Activated B cell treated with CpG ODN at 0.5 μM for 24 hours (primary cell): ENCODE measurements around the gene CDC42EP3. TPM values are rescaled to one million over a fixed set of nuclear protein-coding genes. Genes with fewer than 3 reads are reported as not detected.

Source experiments
- ATAC-seq: fragments of 200-7000 bp; cut with Tn5 transposase; one replicate; pipeline ENCODE4 v1.10.0; 2021; ENCODE audit warnings: low read depth, mild to moderate bottlenecking, moderate library complexity
- CTCF ChIA-PET: fragments of 350-600 bp; sonication (Branson Sonifier 250); formaldehyde crosslinking; loops from one replicate; lab custom pipeline; 2021; ENCODE audit warnings: antibody characterized with exemption; lab: Charles Lee
- POLR2A ChIA-PET: fragments of 350-600 bp; sonication (Branson Sonifier 250); formaldehyde crosslinking; loops from one replicate; lab custom pipeline; 2021; ENCODE audit warnings: antibody characterized with exemption; lab: Charles Lee
- DNase-seq: peaks from one replicate; pipeline ENCODE4 v3.0.0; 2022
- H3K27ac Mint-ChIP-seq: one replicate; pipeline ENCODE4 v1.8.0; 2020; ENCODE audit warnings: mixed read lengths
- H3K27me3 Mint-ChIP-seq: one replicate; pipeline ENCODE4 v1.8.0; 2021; ENCODE audit warnings: mixed read lengths
- H3K36me3 Mint-ChIP-seq: one replicate; pipeline ENCODE4 v1.8.0; 2021; ENCODE audit warnings: low read depth, mixed read lengths
- H3K4me1 Mint-ChIP-seq: one replicate; pipeline ENCODE4 v1.8.0; 2021; ENCODE audit warnings: mixed read lengths
- H3K4me3 Mint-ChIP-seq: one replicate; pipeline ENCODE4 v1.8.0; 2020; ENCODE audit warnings: mild to moderate bottlenecking, mixed read lengths
- H3K9me3 Mint-ChIP-seq: one replicate; pipeline ENCODE4 v1.8.0; 2020; ENCODE audit warnings: mixed read lengths
- CTCF ChIP-seq: fragments of 200-600 bp; IDR thresholded peaks from one replicate; pipeline ENCODE4 v1.8.0; 2022; ENCODE audit warnings: antibody characterized with exemption, mild to moderate bottlenecking
- intact Hi-C: fragments of 100-400 bp; cut with micrococcal nuclease; formaldehyde crosslinking; loops from one replicate; pipeline ENCODE4 v1.15.1; 2024
- total RNA-seq: library from RNA; stranded (reverse); gene quantifications from 2 replicates; pipeline ENCODE4 v1.2.3, GENCODE V29; 2022

Gene CDC42EP3
- total RNA-seq, 1 donor from 2014 or later: 33.2 TPM

GRCh38 chr2:37602040-37602439 lies 69.4 kb downstream of the CDC42EP3 start:
- no peak for TF ChIP-seq CTCF
- H3K4me1 Mint-ChIP-seq: peaks cover 32% of the 10 kb centered on the region
- H3K4me3 Mint-ChIP-seq: no peak overlapping the region
- H3K36me3 Mint-ChIP-seq: peaks cover 4% of the 10 kb centered on the region
- peaks cover 6% of the 10 kb centered on the region for H3K9me3 Mint-ChIP-seq
- no peak overlapping the region for H3K27ac Mint-ChIP-seq
- ChIA-PET CTCF (interaction anchor here (0.6 kb wide), 1 partner anchor 14 kb away, joined by 3 read pairs; no protein-coding TSS in a partner anchor), POLR2A (no interaction called here)
- intact Hi-C loops: loop anchor here (5.0 kb wide), 1 partner anchor 50 kb away; no protein-coding TSS in a partner anchor
- H3K27me3 Mint-ChIP-seq: no peaks in the 10 kb centered on the region
- DNase-seq (no peak), ATAC-seq (no peak)

- ATAC-seq (no peak), DNase-seq (no peak)
- H3K4me3 Mint-ChIP-seq: no peak overlapping the region
- intact Hi-C loops: loop anchor here (1.0 to 5.0 kb wide), 5 partner anchors 14 to 51 kb away; no protein-coding TSS in a partner anchor
- POLR2A ChIA-PET: interaction anchor here (1.4 kb wide), 1 partner anchor 22 kb away, joined by 3 read pairs; no protein-coding TSS in a partner anchor
- H3K9me3 Mint-ChIP-seq: peaks cover 6% of the 10 kb centered on the region
- H3K4me1 Mint-ChIP-seq: peaks cover 33% of the 10 kb centered on the region
- CTCF ChIA-PET: no interaction called here
- H3K27me3 Mint-ChIP-seq: no peaks in the 10 kb centered on the region
- peaks cover 4% of the 10 kb centered on the region for H3K36me3 Mint-ChIP-seq
- no peak overlapping the region for H3K27ac Mint-ChIP-seq
- TF ChIP-seq CTCF: no peak
Measured at GRCh38 chr2:37601569-37601968, 69.9 kb downstream of the CDC42EP3 start.

- peak; percentile 85 for ATAC-seq
- POLR2A ChIA-PET: interaction anchor here (0.7 to 1.4 kb wide), 8 partner anchors 18 to 54 kb away, joined by 3 to 6 read pairs (median 3); no protein-coding TSS in a partner anchor
- no peaks in the 10 kb centered on the region for H3K27me3 Mint-ChIP-seq
- CTCF ChIA-PET: no interaction called here
- peak overlapping the region; percentile 60 for H3K4me3 Mint-ChIP-seq
- H3K36me3 Mint-ChIP-seq: peaks cover 2% of the 10 kb centered on the region
- peaks cover 33% of the 10 kb centered on the region for H3K4me1 Mint-ChIP-seq
- no peak for DNase-seq
- intact Hi-C loops: loop anchor here (1.0 to 5.0 kb wide), 5 partner anchors 14 to 52 kb away; no protein-coding TSS in a partner anchor
- peaks cover 7% of the 10 kb centered on the region for H3K9me3 Mint-ChIP-seq
- no peak for TF ChIP-seq CTCF
- H3K27ac Mint-ChIP-seq: peak overlapping the region; percentile 37
Measured at GRCh38 chr2:37600735-37601134, 70.7 kb downstream of the CDC42EP3 start.

- intact Hi-C loops: loop anchor here (2.0 to 5.0 kb wide), 3 partner anchors 13 to 52 kb away; no protein-coding TSS in a partner anchor
- no peaks in the 10 kb centered on the region for H3K36me3 Mint-ChIP-seq
- H3K4me1 Mint-ChIP-seq: peaks cover 33% of the 10 kb centered on the region
- peak; percentile 20 for ATAC-seq
- ChIA-PET POLR2A (interaction anchor here (0.7 to 1.4 kb wide), 9 partner anchors 18 to 71 kb away, joined by 3 to 6 read pairs (median 3); no protein-coding TSS in a partner anchor), CTCF (interaction anchor here (1.0 kb wide), 1 partner anchor 233 kb away, joined by 3 read pairs; no protein-coding TSS in a partner anchor)
- DNase-seq: no peak
- TF ChIP-seq CTCF: no peak
- H3K27ac Mint-ChIP-seq: peak overlapping the region; percentile 80
- H3K4me3 Mint-ChIP-seq: peak overlapping the region; percentile 60
- peaks cover 8% of the 10 kb centered on the region for H3K9me3 Mint-ChIP-seq
- H3K27me3 Mint-ChIP-seq: no peaks in the 10 kb centered on the region
Measured at GRCh38 chr2:37599688-37600525, 71.5 kb downstream of the CDC42EP3 start.

- H3K4me3 Mint-ChIP-seq: no peak overlapping the region
- ATAC-seq (no peak), DNase-seq (no peak)
- H3K9me3 Mint-ChIP-seq: peaks cover 11% of the 10 kb centered on the region
- H3K36me3 Mint-ChIP-seq: no peaks in the 10 kb centered on the region
- H3K4me1 Mint-ChIP-seq: peaks cover 21% of the 10 kb centered on the region
- ChIA-PET POLR2A (no interaction called here), CTCF (no interaction called here)
- no peaks in the 10 kb centered on the region for H3K27me3 Mint-ChIP-seq
- TF ChIP-seq CTCF: no peak
- H3K27ac Mint-ChIP-seq: no peak overlapping the region
- intact Hi-C loops: no loop called here
Measured at GRCh38 chr2:37593694-37594093, 77.7 kb downstream of the CDC42EP3 start.
